Measurements from ENCODE around the gene TGFBR3.

Gene TGFBR3

GRCh38 chr1:91732291-91733107 is 153.5 kb downstream of the TGFBR3 start:
- DNase-seq (ENCODE audit: low spot score): peak; percentile 39

- DNase-seq (ENCODE audit: low spot score): peak; percentile 34
These were observed 154.1 kb downstream of the TGFBR3 start for GRCh38 chr1:91731815-91732214.

GRCh38 chr1:91730801-91731732 is 154.9 kb downstream of the TGFBR3 start:
- no peak for DNase-seq (ENCODE audit: low spot score)

GRCh38 chr1:91729621-91730358 is 156.2 kb downstream of the TGFBR3 start:
- no peak for DNase-seq (ENCODE audit: low spot score)

GRCh38 chr1:91727763-91728162 is 158.2 kb downstream of the TGFBR3 start:
- no peak for DNase-seq (ENCODE audit: low spot score)

GRCh38 chr1:91725989-91726721 is 159.8 kb downstream of the TGFBR3 start:
- DNase-seq (ENCODE audit: low spot score): no peak

- DNase-seq (ENCODE audit: low spot score): no peak
These were observed 160.3 kb downstream of the TGFBR3 start for GRCh38 chr1:91725618-91725988.

- no peak for DNase-seq (ENCODE audit: low spot score)
These were observed 161.3 kb downstream of the TGFBR3 start for GRCh38 chr1:91724644-91725043.

- no peak for DNase-seq (ENCODE audit: low spot score)
These were observed 161.7 kb downstream of the TGFBR3 start for GRCh38 chr1:91724231-91724630.

GRCh38 chr1:91720044-91720443 is 165.9 kb downstream of the TGFBR3 start:
- no peak for DNase-seq (ENCODE audit: low spot score)

- DNase-seq (ENCODE audit: low spot score): no peak
These were observed 167.1 kb downstream of the TGFBR3 start for GRCh38 chr1:91718877-91719276.

GRCh38 chr1:91718368-91718767 is 167.6 kb downstream of the TGFBR3 start:
- no peak for DNase-seq (ENCODE audit: low spot score)

- DNase-seq (ENCODE audit: low spot score): no peak
These were observed 168.1 kb downstream of the TGFBR3 start for GRCh38 chr1:91717839-91718238.

GRCh38 chr1:91716339-91716738 is 169.6 kb downstream of the TGFBR3 start:
- no peak for DNase-seq (ENCODE audit: low spot score)

- DNase-seq (ENCODE audit: low spot score): no peak
These were observed 170.4 kb downstream of the TGFBR3 start for GRCh38 chr1:91715416-91716000.

GRCh38 chr1:91714867-91715381 is 171.0 kb downstream of the TGFBR3 start:
- DNase-seq (ENCODE audit: low spot score): no peak

GRCh38 chr1:91712981-91713841 is 172.7 kb downstream of the TGFBR3 start:
- DNase-seq (ENCODE audit: low spot score): peak; percentile 57

GRCh38 chr1:91712393-91712792 is 173.6 kb downstream of the TGFBR3 start:
- DNase-seq (ENCODE audit: low spot score): no peak

- no peak for DNase-seq (ENCODE audit: low spot score)
These were observed 174.3 kb downstream of the TGFBR3 start for GRCh38 chr1:91711504-91712247.
